HPDE6-E6E7 (cell line): ENCODE results near the gene ZNF26.

ENCODE experiments used
- DNase-seq: peaks from one replicate; pipeline ENCODE4 v3.0.0; 2011; ENCODE audit warnings: missing footprints; ENCODE audit errors: extremely low spot score

Gene ZNF26

DNA sequence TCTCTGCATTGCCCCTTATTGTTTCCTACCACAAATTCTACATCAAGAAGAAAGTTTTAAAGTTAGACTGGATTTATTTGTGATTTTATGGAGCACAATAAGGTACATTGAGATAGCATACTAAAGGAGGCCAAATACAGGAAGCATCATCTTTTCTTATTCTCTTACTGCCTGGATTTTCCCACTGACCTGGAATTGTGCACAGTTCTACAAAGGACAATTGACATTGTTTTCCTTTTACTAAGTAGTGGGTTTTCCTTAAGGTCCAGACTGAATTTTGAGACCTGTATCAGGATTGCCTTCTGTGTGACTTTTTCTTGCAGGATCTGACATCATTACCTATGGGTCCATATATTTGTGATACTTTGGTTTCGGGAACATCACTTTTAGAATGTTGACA lies 75.8 kb downstream of the ZNF26 start:
- no peak for DNase-seq

DNA sequence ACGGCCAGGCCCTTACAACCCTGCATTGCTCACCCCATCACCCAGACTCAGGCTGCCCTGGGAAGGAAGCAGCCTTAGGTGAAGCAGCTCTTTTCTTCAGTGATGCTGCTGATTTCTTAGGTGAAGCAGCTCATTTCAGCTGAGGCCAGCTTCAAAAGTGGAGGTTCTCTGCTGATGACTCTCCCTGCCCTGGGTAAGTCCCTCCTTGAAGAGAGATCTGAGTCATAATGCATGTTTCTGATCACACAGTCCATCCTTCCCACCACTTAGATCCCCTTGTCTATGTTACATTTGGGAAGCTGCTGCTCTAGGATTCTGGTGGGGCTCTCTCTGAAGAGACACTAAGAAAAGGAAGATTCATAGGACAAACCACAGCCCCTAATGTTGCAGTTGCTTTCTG lies 77.4 kb downstream of the ZNF26 start:
- DNase-seq, result no peak

DNA sequence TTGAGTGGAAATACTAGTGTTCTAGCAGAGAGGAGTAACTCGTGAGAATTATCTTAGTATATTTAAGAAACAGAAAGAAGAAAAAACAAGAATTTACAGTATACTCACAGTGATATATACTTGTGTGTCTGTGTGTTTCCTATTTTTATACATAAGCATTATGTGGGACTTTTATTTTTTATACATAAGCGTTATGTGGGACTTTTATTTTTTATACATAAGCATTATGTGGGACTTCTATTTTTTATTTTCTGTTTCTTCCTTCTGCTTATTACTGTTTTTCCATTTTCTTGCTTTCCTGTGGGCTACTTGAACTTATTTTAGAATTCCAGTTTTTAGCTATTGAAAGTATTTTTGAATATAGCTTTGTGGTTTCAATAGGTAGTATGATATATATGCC lies 87.7 kb downstream of the ZNF26 start:
- DNase-seq, result no peak
